Transverse colon (tissue), 4 donors: Measurements from ENCODE around the gene LRRC23. TPM values are rescaled to one million over a fixed set of nuclear protein-coding genes. Genes with fewer than 3 reads are reported as not detected.

Experiments used
- DNase-seq: peaks from one replicate; pipeline ENCODE4 v3.0.0-alpha.2; 2019
- H3K27ac ChIP-seq, 4 donors: fragments of 200-600 bp; sonication (generic); 2 replicates each; pipeline ENCODE4 v1.5.1; 2016 to 2018; ENCODE audit warnings: inconsistent platforms in 4 of 4
- H3K27me3 ChIP-seq: fragments of 200-600 bp; sonication (generic); 2 replicates; pipeline ENCODE4 v1.5.1; 2017; ENCODE audit warnings: inconsistent platforms
- H3K36me3 ChIP-seq, 4 donors: fragments of 200-600 bp; sonication (generic); 2 replicates each; pipeline ENCODE4 v1.5.1; 2017 to 2019; ENCODE audit warnings: inconsistent platforms in 4 of 4
- H3K4me1 ChIP-seq, 4 donors: fragments of 200-600 bp; sonication (generic); 2 replicates each; pipeline ENCODE4 v1.5.1; 2017 to 2020; ENCODE audit warnings: inconsistent platforms in 4 of 4
- H3K4me3 ChIP-seq, 4 donors: fragments of 200-600 bp; sonication (generic); 1 replicate in 1 of 4; 2 replicates in 3 of 4; pipeline versions ENCODE4 v1.5.1 to v1.6.1; 2017 to 2019; ENCODE audit warnings: inconsistent platforms in 4 of 4
- H3K9me3 ChIP-seq, 2 donors: fragments of 200-600 bp; sonication (generic); 2 replicates each; pipeline ENCODE4 v1.5.1; 2017 to 2019; ENCODE audit warnings: inconsistent platforms in 2 of 2
- CTCF ChIP-seq, 5 experiments: fragments of 200-600 bp in 3 of 5; fragments of 450-650 bp in 2 of 5; sonication (generic) in 3 of 5; IDR thresholded peaks; 1 replicate in 2 of 5; 2 replicates in 3 of 5; pipeline ENCODE4 v1.5.1; 2016 to 2017; ENCODE audit warnings: antibody characterized with exemption in 5 of 5, inconsistent platforms in 3 of 5, mild to moderate bottlenecking in 2 of 5, moderate library complexity in 1 of 5
- EP300 ChIP-seq: sonication (generic); formaldehyde crosslinking; IDR thresholded peaks from one replicate; pipeline ENCODE4 v1.6.1; 2017; ENCODE audit warnings: antibody characterized with exemption, low read depth
- POLR2A ChIP-seq: fragments of 450-650 bp; IDR thresholded peaks from one replicate; pipeline ENCODE4 v1.6.1; 2016; ENCODE audit warnings: antibody characterized with exemption, mild to moderate bottlenecking, moderate library complexity
- POLR2AphosphoS5 ChIP-seq, 3 donors: sonication (generic); formaldehyde crosslinking; IDR thresholded peaks; one replicate each; pipeline ENCODE4 v1.6.1; 2016; ENCODE audit warnings: antibody characterized with exemption in 3 of 3
- WGBS, 2 donors: methylation state at CpG; one replicate each; pipeline ENCODE4 v1.1.5; 2018; ENCODE audit warnings: low coverage in 1 of 2; 5-methylcytosine and 5-hydroxymethylcytosine counted together
- in situ Hi-C, 4 donors: fragments of 200-750 bp; cut with MboI; loops; one replicate each; pipeline versions ENCODE4 v1.15.0 to v1.15.1; 2017; ENCODE audit warnings: low sequenced_read_pairs in 3 of 4, low pct_ligation_motif_present in 1 of 4, low pct_unique_long_range_greater_than_20kb in 1 of 4
- intact Hi-C: fragments of 100-400 bp; cut with DNase I; formaldehyde crosslinking; loops from one replicate; pipeline ENCODE4 v1.15.1; 2023; ENCODE audit warnings: low total_unique reads
- total RNA-seq, 4 donors: library from RNA; depleted of rRNA; stranded (reverse); fragments of >200 nt; gene quantifications; one replicate each; pipeline ENCODE4 v1.1.0, GENCODE V29; 2016

Gene LRRC23
- total RNA-seq, 4 donors from 2014 or later, result 0.60 to 11.3 (median 5.9) TPM; not detected in 1

- H3K4me3 ChIP-seq, result peak overlapping the region in 1 of 4 donors; percentile 49
- DNase-seq, result no peak
- H3K9me3 ChIP-seq, result no peaks in the 10 kb centered on the region
- H3K27me3 ChIP-seq, result no peaks in the 10 kb centered on the region
- no peak for TF ChIP-seq POLR2A
- no peak for TF ChIP-seq POLR2AphosphoS5 (IDR thresholded peaks at IDR 0.05)
- TF ChIP-seq EP300, result no peak
- no peak for TF ChIP-seq CTCF (IDR thresholded peaks at IDR 0.05)
- WGBS, 2 donors, result 77 to 80% methylated on average over 1 to 18 of the region's 21 CpGs
- in situ Hi-C loops (no loop called here), intact Hi-C loops (no loop called here)
- H3K4me1 ChIP-seq, result peaks cover 0 to 32% (median 6%) of the 10 kb centered on the region in 4 donors
- H3K27ac ChIP-seq, result peak overlapping the region; percentile 77 to 89 (median 82)
- H3K36me3 ChIP-seq, result no peaks in the 10 kb centered on the region
Observed at GRCh38 chr12:6954316-6955107, 49.9 kb downstream of the LRRC23 start.

GRCh38 chr12:6955108-6956020 lies 50.7 kb downstream of the LRRC23 start:
- TF ChIP-seq EP300, result no peak
- no peak for TF ChIP-seq POLR2AphosphoS5 (IDR thresholded peaks at IDR 0.05)
- no peak for TF ChIP-seq POLR2A
- no peak for TF ChIP-seq CTCF (IDR thresholded peaks at IDR 0.05)
- 85 to 92% methylated on average over 4 to 22 of the region's 22 CpGs for WGBS, 2 donors
- no peaks in the 10 kb centered on the region for H3K36me3 ChIP-seq
- intact Hi-C loops (no loop called here), in situ Hi-C loops (no loop called here)
- DNase-seq, result peak; percentile 7
- no peaks in the 10 kb centered on the region for H3K27me3 ChIP-seq
- no peaks in the 10 kb centered on the region for H3K9me3 ChIP-seq
- H3K4me3 ChIP-seq, result no peak overlapping the region
- H3K27ac ChIP-seq, result peak overlapping the region; percentile 77 to 95 (median 86)
- peaks cover 4 to 35% (median 11%) of the 10 kb centered on the region in 4 donors for H3K4me1 ChIP-seq

GRCh38 chr12:6956021-6956727 lies 51.6 kb downstream of the LRRC23 start:
- peaks cover 12 to 42% (median 18%) of the 10 kb centered on the region in 4 donors for H3K4me1 ChIP-seq
- H3K27ac ChIP-seq, result peak overlapping the region; percentile 4 to 95 (median 86)
- no peak overlapping the region for H3K4me3 ChIP-seq
- no peak for TF ChIP-seq CTCF (IDR thresholded peaks at IDR 0.05)
- no peak for TF ChIP-seq POLR2A
- TF ChIP-seq POLR2AphosphoS5 (IDR thresholded peaks at IDR 0.05), result no peak
- no peak for TF ChIP-seq EP300
- no peak for DNase-seq
- H3K27me3 ChIP-seq, result no peaks in the 10 kb centered on the region
- no peaks in the 10 kb centered on the region for H3K9me3 ChIP-seq
- intact Hi-C loops, result no loop called here
- in situ Hi-C loops, result no loop called here
- WGBS, 2 donors, result 82% methylated on average over 28 of the region's 28 CpGs; no CpG with 5 or more reads in 1 of the 2 donors
- no peaks in the 10 kb centered on the region for H3K36me3 ChIP-seq
